GM23248 (cell line): ENCODE data around the gene DPPA4. TPM values are rescaled to one million over a fixed set of nuclear protein-coding genes. Genes with fewer than 3 reads are reported as not detected.
"Not testable (repeated sequence)": the region's sequence is repeated elsewhere in the genome, so short reads cannot be mapped to it uniquely, and the experiment has no call there.

Experiments
- DNase-seq: peaks from one replicate; pipeline ENCODE4 v3.0.0-alpha.2; 2015
- H2AFZ ChIP-seq: fragments of 200-600 bp; sonication (generic); 2 replicates; pipeline ENCODE4 v1.6.1; 2016; ENCODE audit warnings: antibody characterized with exemption
- H3F3A ChIP-seq: fragments of 200-600 bp; sonication (generic); 2 replicates; pipeline ENCODE4 v1.6.1; 2016; ENCODE audit warnings: mild to moderate bottlenecking, antibody characterized with exemption, mixed run types; ENCODE audit not compliant: insufficient read depth
- H3K27ac ChIP-seq: fragments of 200-600 bp; sonication (generic); 2 replicates; pipeline ENCODE4 v1.5.1; 2016; ENCODE audit warnings: mild to moderate bottlenecking
- H3K27me3 ChIP-seq: fragments of 200-600 bp; sonication (generic); replicated peaks from 2 replicates; pipeline ENCODE4 v1.6.1; 2016; ENCODE audit warnings: mild to moderate bottlenecking; ENCODE audit not compliant: insufficient read depth
- H3K36me3 ChIP-seq: fragments of 200-600 bp; sonication (generic); 2 replicates; pipeline ENCODE4 v1.6.1; 2016; ENCODE audit warnings: low read depth, mild to moderate bottlenecking
- H3K4me1 ChIP-seq: fragments of 200-600 bp; sonication (generic); 2 replicates; pipeline ENCODE4 v1.6.1; 2016; ENCODE audit warnings: mild to moderate bottlenecking; ENCODE audit not compliant: insufficient read depth
- H3K4me2 ChIP-seq: fragments of 200-600 bp; sonication (generic); one replicate; pipeline ENCODE4 v1.6.1; 2016; ENCODE audit warnings: mild to moderate bottlenecking; ENCODE audit not compliant: unreplicated experiment
- H3K4me3 ChIP-seq: fragments of 200-600 bp; sonication (generic); 2 replicates; pipeline ENCODE4 v1.5.1; 2016; ENCODE audit warnings: mild to moderate bottlenecking
- H3K79me2 ChIP-seq: fragments of 200-600 bp; sonication (generic); 2 replicates; pipeline ENCODE4 v1.6.1; 2016; ENCODE audit warnings: mild to moderate bottlenecking; ENCODE audit not compliant: insufficient read depth
- H3K9ac ChIP-seq: fragments of 200-600 bp; sonication (generic); 2 replicates; pipeline ENCODE4 v1.6.1; 2016; ENCODE audit warnings: mild to moderate bottlenecking
- H3K9me2 ChIP-seq: fragments of 200-600 bp; sonication (generic); 2 replicates; pipeline ENCODE4 v1.6.1; 2016; ENCODE audit warnings: mixed run types, mild to moderate bottlenecking, moderate library complexity; ENCODE audit not compliant: insufficient read depth
- H3K9me3 ChIP-seq: fragments of 200-600 bp; sonication (generic); one replicate; pipeline ENCODE4 v1.6.1; 2017; ENCODE audit warnings: low read depth
- H4K20me1 ChIP-seq: fragments of 200-600 bp; sonication (generic); 2 replicates; pipeline ENCODE4 v1.6.0; 2016; ENCODE audit not compliant: insufficient read depth
- EZH2 ChIP-seq: fragments of 200-600 bp; sonication (generic); IDR thresholded peaks from 2 replicates; pipeline ENCODE4 v1.6.1; 2018; ENCODE audit warnings: antibody characterized with exemption, mild to moderate bottlenecking; ENCODE audit not compliant: insufficient read depth, poor library complexity, severe bottlenecking
- EZH2phosphoT487 ChIP-seq: fragments of 200-600 bp; sonication (generic); IDR thresholded peaks from 2 replicates; pipeline ENCODE4 v1.6.1; 2018; ENCODE audit warnings: antibody characterized with exemption, moderate library complexity, mild to moderate bottlenecking, low read depth; ENCODE audit not compliant: insufficient read depth
- WGBS, 2 experiments: methylation state at CpG; one replicate each; pipeline ENCODE4 v1.1.6; 2015 to 2017; ENCODE audit warnings: low lambda C conversion rate in 2 of 2, low coverage in 1 of 2; ENCODE audit errors: missing lambda C conversion rate in 2 of 2; 5-methylcytosine and 5-hydroxymethylcytosine counted together
- in situ Hi-C: fragments of 300-500 bp; cut with MboI; formaldehyde crosslinking; loops from 2 replicates; pipeline ENCODE4 v1.15.0; 2020
- polyA plus RNA-seq: library from polyadenylated mRNA; unstranded; fragments of >200 nt; fragmentation: Nextera tagmentation; extraction: Ambion mirVana; gene quantifications from 2 replicates; pipeline ENCODE4 v1.2.1, GENCODE V29; 2016
- total RNA-seq: library from RNA; depleted of rRNA; stranded (reverse); fragments of >200 nt; shearing (Covaris generic); gene quantifications from 2 replicates; pipeline ENCODE4 v1.2.3, GENCODE V29; 2014

DPPA4 gene
- total and polyA plus RNA-seq, 2 experiments from 2014 or later = 0.15 TPM; not detected in 1

DNA sequence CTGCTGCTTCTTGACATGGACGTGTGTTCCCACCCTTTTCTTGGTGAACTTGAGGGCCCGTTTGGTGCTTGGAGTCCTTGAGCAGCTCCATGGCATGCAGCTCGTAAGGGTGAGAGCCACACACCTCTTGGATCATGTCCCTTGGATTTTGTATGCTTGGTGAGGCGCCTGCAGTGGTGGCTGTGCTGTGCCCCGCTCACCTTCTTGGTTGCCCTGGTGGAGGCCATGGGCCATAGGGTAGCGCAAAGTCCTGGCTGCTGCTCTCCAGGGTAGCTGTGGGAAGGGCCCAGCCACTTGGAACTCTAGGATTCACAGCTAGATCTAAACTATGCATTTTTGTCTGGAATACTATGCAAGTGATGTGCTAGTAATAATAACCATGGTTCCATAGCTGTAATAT is 26.7 kb upstream of the DPPA4 start:
- no peaks in the 10 kb centered on the region for H3K36me3 ChIP-seq
- H3K27me3 ChIP-seq = no peaks in the 10 kb centered on the region
- H3K27ac ChIP-seq = no peak overlapping the region
- no peak overlapping the region for H3K4me2 ChIP-seq
- H3K79me2 ChIP-seq = no peaks in the 10 kb centered on the region
- no peaks in the 10 kb centered on the region for H3K4me1 ChIP-seq
- no peaks in the 10 kb centered on the region for H3F3A ChIP-seq
- no peaks in the 10 kb centered on the region for H3K9me3 ChIP-seq
- no peaks in the 10 kb centered on the region for H3K9me2 ChIP-seq
- H3K4me3 ChIP-seq = no peak overlapping the region
- no peak overlapping the region for H3K9ac ChIP-seq
- WGBS, 2 experiments = 24 to 27% methylated on average over 6 of the region's 6 CpGs
- H4K20me1 ChIP-seq = no peaks in the 10 kb centered on the region
- H2AFZ ChIP-seq = no peak overlapping the region
- TF ChIP-seq EZH2phosphoT487 = no peak
- no peak for TF ChIP-seq EZH2
- in situ Hi-C loops = no loop called here
- no peak for DNase-seq

DNA sequence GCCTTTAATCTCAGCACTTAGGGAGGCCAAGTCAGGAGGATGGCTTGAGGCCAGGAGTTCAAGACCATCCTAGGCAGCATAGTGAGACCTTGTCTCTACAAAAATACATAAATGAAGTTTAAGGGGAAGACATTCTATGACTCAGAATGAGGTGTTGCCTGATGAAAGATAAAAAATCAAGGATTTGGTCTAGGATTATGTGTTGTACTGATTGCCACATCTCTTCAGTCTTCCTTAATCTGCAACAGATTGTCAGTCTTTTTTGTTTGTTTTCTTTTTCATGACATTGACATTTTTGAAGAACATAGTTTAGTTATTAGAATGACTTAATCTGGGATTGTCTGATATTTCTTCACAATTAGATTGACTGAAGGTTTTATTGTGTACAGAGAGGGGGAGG is 26.3 kb upstream of the DPPA4 start:
- TF ChIP-seq EZH2 (no peak), EZH2phosphoT487 (no peak)

DNA sequence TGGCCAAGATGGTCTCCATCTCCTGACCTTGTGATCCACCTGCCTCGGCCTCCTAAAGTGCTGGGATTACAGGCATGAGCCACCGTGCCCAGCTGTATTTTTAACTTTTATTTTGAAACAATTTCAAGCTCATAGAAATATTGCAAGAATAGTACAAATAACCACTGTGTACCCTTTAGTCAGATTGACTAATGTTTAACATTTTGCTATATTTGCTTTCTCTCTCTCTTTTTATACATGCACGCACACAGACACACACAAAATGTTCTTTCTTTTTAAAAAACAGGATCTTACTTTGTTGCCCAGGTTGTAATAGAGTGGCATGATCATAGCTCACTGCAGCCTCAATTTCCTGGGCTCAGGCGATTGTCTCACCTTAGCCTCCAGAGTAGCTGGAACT is 25.5 kb upstream of the DPPA4 start:
- Histone ChIP-seq H4K20me1 (no peaks in the 10 kb centered on the region), H3K79me2 (no peaks in the 10 kb centered on the region), H3K9ac (no peak overlapping the region), H3K4me3 (no peak overlapping the region), H2AFZ (no peak overlapping the region), H3K4me1 (no peaks in the 10 kb centered on the region), H3K27ac (no peak overlapping the region), H3F3A (no peaks in the 10 kb centered on the region), H3K36me3 (no peaks in the 10 kb centered on the region), H3K4me2 (no peak overlapping the region), H3K9me2 (no peaks in the 10 kb centered on the region), H3K27me3 (no peaks in the 10 kb centered on the region), H3K9me3 (no peaks in the 10 kb centered on the region)
- no peak for DNase-seq
- in situ Hi-C loops = no loop called here
- WGBS, 2 experiments = 37 to 38% methylated on average over 4 of the region's 4 CpGs
- no peak for TF ChIP-seq EZH2phosphoT487
- no peak for TF ChIP-seq EZH2

More for the DNA sequence above, 26.3 kb upstream of the DPPA4 start:
- no peaks in the 10 kb centered on the region for H3K27me3 ChIP-seq
- no peaks in the 10 kb centered on the region for H3K36me3 ChIP-seq
- H3K9me3 ChIP-seq = no peaks in the 10 kb centered on the region
- H4K20me1 ChIP-seq = no peaks in the 10 kb centered on the region
- no peak overlapping the region for H3K27ac ChIP-seq
- no peak overlapping the region for H3K4me3 ChIP-seq
- H3K4me1 ChIP-seq = no peaks in the 10 kb centered on the region
- in situ Hi-C loops = no loop called here
- H3F3A ChIP-seq = no peaks in the 10 kb centered on the region
- H2AFZ ChIP-seq = no peak overlapping the region
- H3K4me2 ChIP-seq = no peak overlapping the region
- no peaks in the 10 kb centered on the region for H3K79me2 ChIP-seq
- no peak for DNase-seq
- no peaks in the 10 kb centered on the region for H3K9me2 ChIP-seq
- H3K9ac ChIP-seq = no peak overlapping the region

DNA sequence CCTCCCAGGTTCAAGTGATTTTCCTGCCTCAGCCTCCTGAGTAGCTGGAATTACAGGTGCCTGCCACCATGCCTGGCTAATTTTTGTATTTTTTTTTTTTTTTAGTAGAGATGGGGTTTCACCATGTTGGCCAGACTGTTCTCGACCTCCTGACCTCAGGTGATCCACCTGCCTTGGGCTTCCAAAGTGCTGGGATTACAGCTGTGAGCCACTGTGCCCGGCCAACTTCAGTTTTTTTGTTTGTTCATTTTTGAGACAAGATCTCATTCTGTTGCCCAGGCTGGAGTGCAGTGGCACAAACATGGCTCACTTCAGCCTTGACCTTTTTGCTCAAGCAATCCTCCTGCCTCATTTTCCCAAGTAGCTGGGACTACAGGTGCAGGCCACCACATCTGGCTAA is 21.5 kb upstream of the DPPA4 start:
- H3K27ac ChIP-seq, H2AFZ ChIP-seq, H3K9ac ChIP-seq, H3K4me2 ChIP-seq, DNase-seq, in situ Hi-C loops, H3K27me3 ChIP-seq, H3K9me2 ChIP-seq, H3K4me1 ChIP-seq, H3K9me3 ChIP-seq, H4K20me1 ChIP-seq, H3K36me3 ChIP-seq, H3K79me2 ChIP-seq, H3K4me3 ChIP-seq, H3F3A ChIP-seq: not testable (repeated sequence)
- 19 to 21% methylated on average over 2 of the region's 2 CpGs for WGBS, 2 experiments

DNA sequence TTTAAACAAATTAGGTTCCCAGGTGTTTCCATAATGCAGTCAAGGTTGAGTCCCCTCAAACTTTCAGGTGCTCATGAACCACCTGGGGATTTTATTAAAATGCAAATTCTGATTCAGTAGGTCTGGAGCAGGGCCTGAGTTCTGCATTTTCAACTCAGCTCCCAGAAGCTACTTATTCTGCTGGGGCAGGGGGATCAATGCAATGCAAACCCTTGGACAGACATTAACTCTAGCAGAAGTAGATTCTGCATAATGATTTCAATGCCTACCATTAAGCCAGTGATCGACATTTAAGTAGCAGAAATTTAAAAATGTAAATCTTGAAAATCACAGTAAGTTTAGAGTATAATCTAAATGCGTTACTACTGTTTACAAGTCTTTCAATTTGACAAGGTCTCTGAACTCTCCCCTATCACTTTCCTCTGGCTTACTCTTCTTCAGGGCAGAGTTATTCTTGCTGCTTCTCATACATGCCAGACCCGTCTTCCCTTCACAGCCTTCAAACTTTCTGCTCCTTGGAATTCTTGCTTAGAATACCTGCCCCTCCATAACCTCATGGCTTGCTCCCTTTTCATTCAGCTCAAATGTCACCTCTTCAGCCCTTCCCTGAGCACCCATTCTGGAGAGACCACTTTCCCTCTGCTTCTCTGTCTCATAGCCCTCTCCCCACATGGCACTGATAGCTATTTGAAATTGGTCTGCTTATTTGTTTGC is 19.3 kb upstream of the DPPA4 start:
- no peaks in the 10 kb centered on the region for H3K4me1 ChIP-seq
- in situ Hi-C loops = no loop called here
- H3K27me3 ChIP-seq = no peaks in the 10 kb centered on the region
- H3K79me2 ChIP-seq = no peaks in the 10 kb centered on the region
- DNase-seq = no peak
- WGBS, 2 experiments = 24 to 27% methylated on average over 3 of the region's 3 CpGs
- no peak overlapping the region for H3K4me2 ChIP-seq
- H2AFZ ChIP-seq = no peak overlapping the region
- no peaks in the 10 kb centered on the region for H3K9me2 ChIP-seq
- no peaks in the 10 kb centered on the region for H3F3A ChIP-seq
- H3K4me3 ChIP-seq = no peak overlapping the region
- no peak overlapping the region for H3K27ac ChIP-seq
- no peaks in the 10 kb centered on the region for H3K9me3 ChIP-seq
- no peak for TF ChIP-seq EZH2
- no peaks in the 10 kb centered on the region for H4K20me1 ChIP-seq
- H3K36me3 ChIP-seq = no peaks in the 10 kb centered on the region
- H3K9ac ChIP-seq = no peak overlapping the region
